Prostate gland (tissue), 2 donors: Measurements from ENCODE around the gene BDH1.

ENCODE experiments used
- POLR2AphosphoS5 ChIP-seq: sonication (generic); formaldehyde crosslinking; IDR thresholded peaks from one replicate; pipeline ENCODE4 v1.6.1; 2017; ENCODE audit warnings: antibody characterized with exemption
- TF ChIP-seq, protein P1 (sequence below), 4 experiments: fragments of 200-600 bp in 2 of 4; fragments of 450-650 bp in 2 of 4; sonication (generic) in 2 of 4; IDR thresholded peaks; 1 replicate in 3 of 4; 2 replicates in 1 of 4; pipeline ENCODE4 v1.5.1; 2016 to 2019; ENCODE audit warnings: antibody characterized with exemption in 4 of 4, mild to moderate bottlenecking in 2 of 4, moderate library complexity in 2 of 4

DNA sequence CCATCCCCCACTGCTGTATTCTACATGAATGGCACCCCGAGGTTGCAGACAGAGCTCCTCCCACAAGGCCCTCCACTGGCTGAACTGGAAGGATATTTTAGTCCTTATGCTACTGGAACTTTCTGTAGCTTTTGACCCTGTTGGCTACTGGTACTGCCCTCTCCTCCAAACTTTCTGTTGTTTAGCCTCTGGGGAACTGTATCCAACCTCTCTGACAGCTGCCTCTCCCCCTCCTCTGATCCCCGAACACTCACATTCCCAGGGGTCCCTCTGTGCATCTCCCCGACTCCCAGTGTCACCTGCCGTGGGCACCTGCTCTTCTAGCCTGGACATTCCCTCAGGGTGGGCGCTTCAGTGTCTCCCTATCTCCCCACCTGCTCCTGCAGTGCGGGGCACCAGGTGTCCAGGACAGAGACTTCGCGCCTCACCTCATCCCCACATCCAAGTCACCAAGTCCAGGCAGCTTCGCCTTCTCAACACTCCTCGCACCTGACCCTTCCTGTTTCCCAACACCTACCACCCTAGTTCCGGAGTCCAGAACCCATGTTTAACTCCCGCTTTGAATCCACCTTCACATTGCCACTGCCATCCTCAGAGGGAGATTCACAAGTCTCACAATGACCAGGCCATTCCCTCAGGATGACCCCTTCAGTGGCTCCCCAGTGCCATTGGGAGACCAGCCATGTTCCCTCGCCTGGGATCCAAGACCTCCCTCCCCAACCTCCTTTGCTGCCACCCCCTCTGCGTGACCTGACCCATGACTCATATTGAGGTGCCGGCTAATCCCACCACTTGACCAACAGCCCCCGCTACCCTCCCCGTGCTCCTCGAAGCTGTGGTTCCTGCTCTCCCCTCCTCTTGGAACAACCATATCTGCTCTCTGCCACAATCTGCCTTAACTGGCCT, 34.2 kb downstream of the BDH1 start:
- TF ChIP-seq, protein P1, sequence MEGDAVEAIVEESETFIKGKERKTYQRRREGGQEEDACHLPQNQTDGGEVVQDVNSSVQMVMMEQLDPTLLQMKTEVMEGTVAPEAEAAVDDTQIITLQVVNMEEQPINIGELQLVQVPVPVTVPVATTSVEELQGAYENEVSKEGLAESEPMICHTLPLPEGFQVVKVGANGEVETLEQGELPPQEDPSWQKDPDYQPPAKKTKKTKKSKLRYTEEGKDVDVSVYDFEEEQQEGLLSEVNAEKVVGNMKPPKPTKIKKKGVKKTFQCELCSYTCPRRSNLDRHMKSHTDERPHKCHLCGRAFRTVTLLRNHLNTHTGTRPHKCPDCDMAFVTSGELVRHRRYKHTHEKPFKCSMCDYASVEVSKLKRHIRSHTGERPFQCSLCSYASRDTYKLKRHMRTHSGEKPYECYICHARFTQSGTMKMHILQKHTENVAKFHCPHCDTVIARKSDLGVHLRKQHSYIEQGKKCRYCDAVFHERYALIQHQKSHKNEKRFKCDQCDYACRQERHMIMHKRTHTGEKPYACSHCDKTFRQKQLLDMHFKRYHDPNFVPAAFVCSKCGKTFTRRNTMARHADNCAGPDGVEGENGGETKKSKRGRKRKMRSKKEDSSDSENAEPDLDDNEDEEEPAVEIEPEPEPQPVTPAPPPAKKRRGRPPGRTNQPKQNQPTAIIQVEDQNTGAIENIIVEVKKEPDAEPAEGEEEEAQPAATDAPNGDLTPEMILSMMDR (IDR thresholded peaks at IDR 0.05): no peak
- TF ChIP-seq POLR2AphosphoS5: no peak
